GM11168 (cell line): ENCODE results near the gene STXBP6.
"Not testable (repeated sequence)": the region's sequence is repeated elsewhere in the genome, so short reads cannot be mapped to it uniquely, and the experiment has no call there.

Source experiments
- in situ Hi-C: fragments of 300-500 bp; cut with MboI; formaldehyde crosslinking; loops from one replicate; pipeline ENCODE4 v1.12.0; 2022; ENCODE audit warnings: low sequenced_read_pairs; ENCODE audit not compliant: unreplicated experiment

The STXBP6 gene

GRCh38 chr14:24843494-24843893, 206.5 kb downstream of the STXBP6 start:
- in situ Hi-C loops = no loop called here

GRCh38 chr14:24840204-24840893, 209.6 kb downstream of the STXBP6 start:
- in situ Hi-C loops = no loop called here

DNA sequence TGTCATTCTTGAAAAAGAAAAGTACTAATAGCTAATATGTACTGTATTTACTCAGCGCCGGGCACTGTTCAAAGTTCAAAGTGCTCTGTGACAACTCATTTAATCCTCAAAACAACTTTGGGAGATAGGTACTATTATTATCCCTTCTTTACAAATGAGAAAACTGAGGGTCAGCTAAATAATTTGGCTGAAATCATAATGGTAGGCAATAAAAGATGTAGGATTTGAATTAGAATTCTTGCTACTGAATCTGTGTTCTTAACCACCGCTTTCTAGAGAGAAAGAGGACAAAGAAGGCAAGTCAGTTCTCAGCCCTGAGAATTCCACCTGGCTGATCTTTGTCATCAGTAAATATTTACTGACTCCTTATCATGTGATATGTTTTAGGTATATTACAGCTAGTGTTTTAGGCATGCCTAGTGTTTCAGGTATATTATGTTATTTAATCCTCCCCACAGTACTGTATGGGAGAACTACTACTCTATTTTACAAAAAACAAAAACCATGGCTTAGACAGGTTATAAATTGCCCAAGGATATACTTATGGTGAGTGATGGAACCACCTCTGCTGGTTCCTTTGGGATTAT, 210.2 kb downstream of the STXBP6 start:
- in situ Hi-C loops = no loop called here

GRCh38 chr14:24838945-24839616, 210.9 kb downstream of the STXBP6 start:
- in situ Hi-C loops = no loop called here

DNA sequence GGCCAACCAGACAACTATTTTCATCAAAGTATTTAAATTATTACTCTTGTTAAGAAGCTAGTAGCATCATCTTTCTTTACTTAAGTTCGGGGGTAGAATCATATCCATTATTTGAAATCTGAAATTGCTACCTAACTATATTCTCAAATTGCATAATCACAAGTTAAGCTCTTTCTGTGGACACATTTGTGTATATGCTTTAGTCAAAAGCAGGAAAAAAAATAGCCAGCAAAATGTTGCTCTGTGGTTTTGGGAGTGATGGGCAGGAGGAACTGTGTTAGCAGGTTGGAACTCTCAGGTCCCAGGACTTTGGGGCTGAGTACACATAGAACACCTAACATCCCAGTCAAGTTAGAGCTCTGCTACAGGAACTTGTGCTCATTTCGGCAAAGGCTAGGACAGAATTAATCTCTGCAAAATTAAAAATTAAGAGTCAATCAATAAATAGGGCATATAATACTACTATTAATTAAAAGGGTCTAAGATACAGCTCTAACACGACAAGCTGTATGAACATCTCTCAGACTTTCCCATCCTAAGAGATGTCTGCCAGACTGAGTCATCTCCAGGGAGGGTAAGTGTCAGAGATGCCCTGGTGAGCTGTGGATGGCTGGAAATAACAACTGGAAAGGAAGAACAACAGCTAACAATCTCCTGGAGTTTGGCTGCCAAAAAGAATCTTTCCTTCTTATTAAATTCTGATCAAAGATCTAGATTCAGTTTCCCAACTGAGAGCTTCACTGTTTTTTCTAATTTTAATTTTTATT, 212.5 kb downstream of the STXBP6 start:
- in situ Hi-C loops = no loop called here

DNA sequence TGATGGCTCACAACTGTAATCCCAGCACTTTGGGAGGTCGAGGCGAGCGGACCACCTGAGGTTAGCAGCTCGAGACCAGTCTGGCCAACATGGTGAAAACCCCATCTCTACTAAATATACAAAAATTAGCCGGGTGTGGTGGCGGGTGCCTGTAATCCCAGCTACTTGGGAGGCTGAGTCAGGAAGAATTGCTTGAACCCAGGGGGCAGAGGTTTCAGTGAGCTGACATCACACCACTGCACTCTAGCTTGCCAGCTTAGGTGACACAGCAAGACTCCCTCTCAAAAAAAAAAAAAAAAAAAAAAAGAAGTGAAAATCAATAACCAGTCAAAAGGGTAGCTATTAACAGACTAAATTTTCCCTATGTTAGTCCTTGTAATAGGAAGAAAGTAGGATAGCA, 213.6 kb downstream of the STXBP6 start:
- in situ Hi-C loops = not testable (repeated sequence)

DNA sequence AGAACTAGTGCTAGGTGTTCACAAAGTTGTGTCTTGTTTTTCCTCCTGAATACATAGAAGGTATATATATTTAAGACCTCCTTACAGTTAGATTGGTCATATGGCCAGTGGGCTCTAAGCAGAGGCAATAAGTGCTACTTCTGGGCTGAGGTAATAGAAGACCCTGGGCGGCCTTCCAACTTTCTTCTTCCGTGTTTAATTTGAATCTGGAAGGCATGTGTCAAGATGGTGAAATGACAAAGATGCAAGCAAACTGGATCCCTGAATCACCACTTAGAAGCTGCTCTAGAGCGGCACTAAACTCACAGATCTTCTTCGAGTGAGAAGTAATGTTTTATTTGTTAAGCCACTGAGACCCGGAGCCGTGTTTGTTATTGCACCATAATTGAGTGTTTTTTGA, 215.0 kb downstream of the STXBP6 start:
- in situ Hi-C loops = no loop called here

DNA sequence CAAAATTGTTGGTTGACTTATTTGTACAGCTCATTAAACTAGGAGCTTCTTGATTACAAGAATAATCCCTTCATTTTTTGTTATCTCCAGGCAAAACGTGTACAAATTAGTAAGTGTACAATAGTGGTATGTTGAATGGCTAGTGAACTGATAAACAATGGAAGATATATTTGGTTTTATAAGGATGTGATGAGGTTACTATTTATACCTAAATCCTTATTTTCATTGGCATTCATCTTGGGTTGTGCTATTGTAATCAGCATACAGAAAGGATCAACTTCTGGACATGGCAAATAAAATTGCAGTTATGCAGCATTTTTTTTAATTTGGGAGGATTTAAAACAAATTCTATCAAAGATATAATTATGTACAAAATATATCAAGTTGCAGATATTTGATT, 216.6 kb downstream of the STXBP6 start:
- in situ Hi-C loops = no loop called here

- in situ Hi-C loops = no loop called here
Measured at GRCh38 chr14:24831677-24832076, 218.3 kb downstream of the STXBP6 start.

DNA sequence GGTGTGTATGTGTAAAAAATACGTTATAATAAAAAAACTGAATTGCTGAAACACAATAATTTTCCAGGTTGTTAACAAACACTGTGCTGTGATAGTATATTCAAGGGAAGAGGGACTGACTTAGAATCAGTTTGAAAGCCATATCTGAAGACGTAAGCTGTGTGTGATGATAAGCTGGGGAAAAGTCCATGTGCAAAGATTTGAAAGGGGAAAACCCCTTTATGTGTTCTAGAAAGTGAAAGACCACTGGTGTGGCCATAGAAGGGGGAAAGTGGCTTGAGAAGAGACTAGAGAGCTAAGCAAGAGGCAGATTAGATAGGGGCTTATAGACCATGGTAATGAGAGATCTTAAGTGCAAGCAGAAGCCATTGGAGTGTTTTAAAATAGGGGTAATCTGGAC, 220.1 kb downstream of the STXBP6 start:
- in situ Hi-C loops = no loop called here

GRCh38 chr14:24828486-24828885, 221.5 kb downstream of the STXBP6 start:
- in situ Hi-C loops = no loop called here

DNA sequence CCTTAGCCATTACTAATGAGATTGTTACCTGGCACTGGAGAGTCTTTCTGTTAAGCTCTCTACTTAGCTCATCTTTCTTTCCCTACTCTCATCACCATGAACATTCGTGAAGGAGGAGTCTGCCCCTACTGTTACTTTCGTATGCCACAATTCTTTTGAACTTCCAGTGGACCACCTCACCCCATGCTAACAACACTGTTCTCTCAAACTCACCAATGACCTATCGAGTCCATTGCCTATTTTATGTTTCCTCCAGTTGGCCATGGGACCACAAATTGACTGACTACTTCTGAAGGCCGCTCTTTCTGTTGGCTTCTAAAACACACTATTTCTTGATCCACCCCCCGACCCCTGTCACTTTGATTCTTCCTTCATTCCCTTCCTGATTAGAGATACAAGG, 223.6 kb downstream of the STXBP6 start:
- in situ Hi-C loops = no loop called here

DNA sequence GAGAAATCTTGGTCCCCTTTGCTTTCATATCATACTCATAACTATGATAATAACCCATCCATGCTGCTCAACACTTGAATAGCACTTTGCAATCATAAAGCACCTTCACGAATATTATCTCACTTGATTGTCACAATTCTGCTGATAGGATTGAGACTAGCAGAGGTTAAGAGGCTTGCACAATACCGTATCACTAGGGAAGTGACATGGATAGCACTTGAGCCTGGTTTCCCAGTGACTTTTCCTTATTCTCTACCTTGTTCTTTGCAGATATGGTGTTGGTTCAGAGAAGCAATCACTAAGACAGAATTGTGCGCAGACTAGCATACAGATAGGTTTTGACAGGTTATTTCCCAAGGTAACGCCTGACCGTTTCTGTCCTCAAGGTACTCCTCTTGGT, 229.3 kb downstream of the STXBP6 start:
- in situ Hi-C loops = loop anchor here (25.0 kb wide), 1 partner anchor 317 kb away; no protein-coding TSS in a partner anchor

DNA sequence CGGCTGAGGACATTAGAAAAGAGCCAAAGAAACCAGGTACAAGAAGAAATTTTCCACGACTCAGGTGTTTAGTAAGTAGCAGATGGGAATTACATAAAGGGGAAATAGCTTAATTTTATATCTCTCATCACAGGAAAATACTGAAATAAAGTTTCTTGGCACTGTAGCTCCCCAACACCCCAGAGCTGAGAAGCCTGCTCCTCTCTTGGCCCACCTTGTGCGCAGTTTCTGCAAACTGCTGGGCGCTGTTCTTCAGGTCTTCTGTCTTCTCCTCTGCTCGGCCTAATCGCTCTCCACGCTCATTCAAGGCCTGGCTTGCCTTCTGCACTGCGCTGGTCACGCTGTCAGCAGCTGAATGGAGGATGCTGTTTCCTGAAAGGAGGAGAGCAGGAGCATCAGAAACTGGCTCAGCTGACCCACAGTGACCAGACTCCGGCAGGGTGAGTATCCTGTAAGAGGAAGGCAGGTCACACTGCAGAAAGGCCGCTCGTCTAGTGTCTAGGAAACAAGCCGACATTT, 231.1 kb downstream of the STXBP6 start:
- in situ Hi-C loops = loop anchor here (25.0 kb wide), 1 partner anchor 318 kb away; no protein-coding TSS in a partner anchor

DNA sequence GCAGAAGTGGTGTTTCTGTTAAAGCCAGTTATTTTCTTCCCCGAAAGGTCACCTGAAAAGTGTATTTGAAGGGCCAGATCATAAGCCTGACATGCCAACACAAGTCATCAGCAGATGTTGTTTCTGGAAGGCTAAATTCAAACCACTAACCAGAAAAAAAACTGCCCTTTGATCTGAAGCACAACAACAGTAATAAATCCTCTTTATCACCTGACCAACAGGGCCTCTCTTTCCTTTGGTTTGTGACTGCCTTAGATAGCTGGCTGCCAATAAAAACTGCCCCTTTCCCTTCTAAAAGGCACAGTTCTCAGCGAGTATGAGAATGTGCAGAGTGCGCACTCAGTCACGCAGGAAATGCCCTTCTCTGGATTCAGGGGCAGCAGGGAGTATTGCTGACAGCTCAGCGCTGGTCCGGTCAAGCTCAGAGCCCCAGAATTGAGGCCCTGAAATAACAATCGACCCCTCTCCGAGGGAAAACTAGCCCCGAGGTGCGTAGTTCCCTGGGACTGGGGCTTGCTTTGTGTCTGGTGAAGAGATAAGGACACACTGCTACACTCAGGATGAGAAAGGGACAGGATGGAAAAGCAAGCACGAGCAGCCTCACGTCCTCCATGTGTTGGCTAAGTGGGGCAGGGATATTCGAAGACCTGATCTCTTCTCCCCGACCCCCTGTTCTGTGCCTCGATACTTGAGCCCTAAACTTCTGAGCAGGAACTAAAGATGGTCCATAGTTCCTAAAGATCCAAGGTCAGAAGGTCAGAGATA, 231.7 kb downstream of the STXBP6 start:
- in situ Hi-C loops = loop anchor here (25.0 kb wide), 1 partner anchor 319 kb away; no protein-coding TSS in a partner anchor

DNA sequence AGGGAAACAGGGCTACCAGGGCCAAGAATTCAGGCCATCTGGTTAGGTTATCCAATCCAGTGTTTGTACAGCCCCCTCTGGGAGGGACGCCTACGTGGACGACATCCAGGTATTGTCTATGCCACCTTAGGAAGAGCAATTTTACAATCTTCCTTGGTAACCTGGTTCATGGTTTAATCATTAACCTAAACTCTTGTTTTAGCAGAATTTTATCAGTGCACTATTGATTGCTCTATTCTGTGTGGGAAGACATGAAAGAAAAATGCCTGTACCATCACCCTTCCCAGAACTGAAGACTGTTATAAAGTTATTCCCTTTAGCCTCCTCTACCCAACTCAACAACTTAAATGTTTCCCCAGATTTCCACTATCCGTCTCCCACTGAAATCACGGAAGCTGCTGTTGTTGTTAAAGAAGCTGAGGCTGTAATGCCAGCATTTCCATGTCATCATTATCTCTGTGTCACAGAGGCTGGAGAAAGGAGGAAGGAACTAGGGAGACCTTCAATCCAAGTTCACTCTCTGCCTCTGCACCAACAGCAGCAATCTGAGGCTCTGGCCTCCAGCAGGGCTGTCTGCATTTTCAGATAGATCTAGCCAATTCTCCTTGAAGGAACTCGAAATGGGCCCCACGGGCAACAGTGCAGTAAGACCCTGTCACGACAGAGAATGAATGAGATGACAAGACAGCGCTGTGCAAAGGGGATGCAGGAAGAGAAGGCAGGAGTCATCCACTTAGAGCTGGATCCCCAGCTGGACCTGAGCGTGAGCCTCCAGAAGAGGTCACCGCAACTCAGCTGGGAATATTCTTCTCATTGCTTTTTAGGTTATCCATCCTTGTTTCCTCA, 232.5 kb downstream of the STXBP6 start:
- in situ Hi-C loops = loop anchor here (25.0 kb wide), 1 partner anchor 320 kb away; no protein-coding TSS in a partner anchor

DNA sequence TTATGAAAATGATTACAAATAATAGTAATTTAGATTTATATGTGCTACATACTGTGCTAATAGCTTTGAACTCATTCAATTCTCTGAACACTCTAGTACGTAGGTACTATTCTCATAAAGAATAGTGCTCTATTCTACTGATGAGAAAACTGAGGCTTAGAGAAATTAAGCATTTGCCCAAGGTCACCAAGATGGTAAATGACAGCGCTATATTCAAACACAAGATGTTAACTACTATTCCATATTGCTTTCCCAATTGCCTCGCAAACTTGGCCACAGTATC, 233.1 kb downstream of the STXBP6 start:
- in situ Hi-C loops = loop anchor here (25.0 kb wide), 1 partner anchor 320 kb away; no protein-coding TSS in a partner anchor

DNA sequence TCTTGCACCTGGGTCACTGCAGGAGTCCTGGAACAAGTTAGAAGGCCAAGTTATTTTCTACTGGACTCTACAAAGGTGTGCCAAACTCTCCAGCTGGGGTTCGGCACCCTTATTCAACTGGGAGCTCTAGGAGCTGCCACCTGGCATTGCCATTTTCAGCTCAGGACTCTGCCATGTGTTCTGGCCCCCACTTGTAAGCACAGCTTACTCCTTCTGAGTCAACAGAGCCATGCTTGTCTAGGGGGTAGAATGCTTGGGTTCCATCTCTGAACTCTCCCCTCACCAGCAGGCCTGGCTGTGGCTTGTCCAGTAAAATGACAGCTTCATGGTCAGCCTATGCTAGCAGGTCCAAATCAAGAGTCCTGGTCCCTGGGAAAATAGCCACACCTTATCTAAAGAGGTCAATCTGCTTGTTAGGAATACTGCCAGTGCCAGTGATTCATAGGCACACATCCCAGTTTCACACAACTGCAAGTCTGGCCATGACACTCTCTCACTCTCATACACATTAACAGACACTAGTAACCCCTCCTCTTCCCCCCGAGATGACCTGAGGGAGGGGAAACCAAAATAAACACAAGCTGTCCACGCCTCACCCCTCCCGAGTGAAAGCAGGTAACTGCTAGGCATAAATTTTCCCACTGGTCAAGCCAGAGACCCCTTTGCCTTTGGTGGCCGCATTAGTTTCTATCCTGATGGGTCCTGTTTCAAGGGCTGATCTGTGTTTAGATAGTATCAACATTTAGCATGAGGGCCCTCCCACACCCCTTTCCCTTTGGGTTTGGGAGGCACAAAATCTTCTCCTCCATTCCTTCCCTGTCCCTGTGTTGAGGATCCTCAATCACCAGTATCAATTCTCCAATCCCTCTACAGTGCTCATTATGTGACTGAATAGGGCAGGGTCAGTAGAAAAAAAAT, 233.7 kb downstream of the STXBP6 start:
- in situ Hi-C loops = loop anchor here (25.0 kb wide), 1 partner anchor 321 kb away; no protein-coding TSS in a partner anchor
